ENCODE measurements around the gene SLCO2A1. TPM values are rescaled to one million over a fixed set of nuclear protein-coding genes. Genes with fewer than 3 reads are reported as not detected.

Gene SLCO2A1
- total and polyA plus RNA-seq, 8 donors, result 34.7 to 180 (median 57.6) TPM

Other genes with a start within 250 kb of the SLCO2A1 start
- 100 to 1,000 TPM in 1 of 2 donors, 10 to 100 TPM in 1; 68.7 to 117 TPM for gene SRPRB, start 224.1 kb downstream of the SLCO2A1 start, total RNA-seq
- 10 to 100 TPM; 36.2 to 46.0 (median 40.1) TPM for gene SRPRB, start 224.1 kb downstream of the SLCO2A1 start, polyA plus RNA-seq (ENCODE audit: insufficient read length in 6 of 6)
- 10 to 100 TPM in 1 of 2 donors, 1 to 10 TPM in 1; 3.7 to 11.4 TPM for gene RAB6B, start 134.0 kb downstream of the SLCO2A1 start, total RNA-seq
- 1 to 10 TPM; 4.8 to 9.3 (median 6.1) TPM for gene RAB6B, start 134.0 kb downstream of the SLCO2A1 start, polyA plus RNA-seq (ENCODE audit: insufficient read length in 6 of 6)
- 10 to 100 TPM; 44.1 to 44.7 TPM for gene RYK, start 220.9 kb upstream of the SLCO2A1 start, total RNA-seq
- gene RYK, start 220.9 kb upstream of the SLCO2A1 start, polyA plus RNA-seq (ENCODE audit: insufficient read length in 6 of 6), result 100 to 1,000 TPM; 119 to 146 (median 128) TPM